HG03045 (cell line): ENCODE results near the gene OXCT1.
"Not testable (repeated sequence)": the region's sequence is repeated elsewhere in the genome, so short reads cannot be mapped to it uniquely, and the experiment has no call there.

Experiments
- ATAC-seq: cut with Tn5 transposase; IDR thresholded peaks from one replicate; pipeline ENCODE4 v1.9.1; 2021; ENCODE audit warnings: mild to moderate bottlenecking, moderate library complexity; ENCODE audit not compliant: unreplicated experiment

Gene OXCT1

DNA sequence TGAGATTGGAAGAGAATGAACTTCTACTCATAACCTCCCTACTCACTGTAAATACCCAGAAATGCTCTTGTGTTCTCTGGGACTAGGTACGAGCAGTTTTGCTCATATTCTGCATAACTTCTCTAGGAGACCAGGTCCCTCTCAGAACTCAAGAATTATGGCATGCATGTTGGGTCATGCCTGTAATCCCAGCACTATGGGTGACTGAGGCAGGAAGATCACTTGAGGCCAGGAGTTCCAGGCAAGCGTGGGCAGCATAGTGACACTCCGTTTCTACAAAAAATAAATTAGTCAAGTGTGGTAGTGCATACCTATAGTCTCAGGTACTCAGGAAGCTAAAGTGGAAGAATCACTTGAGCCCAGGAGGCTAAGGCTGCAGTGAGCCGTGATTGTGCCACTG lies 141.9 kb downstream of the OXCT1 start:
- no peak for ATAC-seq

DNA sequence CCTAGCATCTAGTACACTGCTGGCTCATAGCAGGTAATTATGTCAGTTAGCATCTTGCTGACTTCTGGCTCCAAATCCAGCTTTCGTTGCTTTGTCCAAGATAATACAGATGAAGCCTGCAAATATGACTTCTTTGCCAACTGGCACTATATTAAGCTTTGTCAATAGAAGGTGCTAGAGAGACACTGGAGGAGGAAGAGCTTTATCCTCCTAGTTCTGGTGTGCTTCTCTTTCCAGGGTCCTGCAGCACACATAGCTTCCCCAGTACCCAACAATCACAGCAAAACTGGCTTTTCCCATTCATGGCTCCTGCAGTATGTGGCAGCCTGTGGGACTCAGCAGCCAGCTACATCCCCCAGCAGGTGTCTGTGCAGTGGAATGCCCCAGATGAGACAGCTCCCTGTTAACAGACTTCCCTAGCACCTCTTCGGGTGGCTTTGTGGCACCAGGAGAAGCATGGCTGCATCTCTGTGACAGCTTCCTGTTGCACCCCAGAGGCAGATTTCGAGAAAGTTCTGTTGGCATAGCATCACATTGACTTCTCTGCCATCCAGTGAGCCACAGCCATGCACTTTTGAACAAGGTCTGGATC lies 147.8 kb downstream of the OXCT1 start:
- no peak for ATAC-seq

DNA sequence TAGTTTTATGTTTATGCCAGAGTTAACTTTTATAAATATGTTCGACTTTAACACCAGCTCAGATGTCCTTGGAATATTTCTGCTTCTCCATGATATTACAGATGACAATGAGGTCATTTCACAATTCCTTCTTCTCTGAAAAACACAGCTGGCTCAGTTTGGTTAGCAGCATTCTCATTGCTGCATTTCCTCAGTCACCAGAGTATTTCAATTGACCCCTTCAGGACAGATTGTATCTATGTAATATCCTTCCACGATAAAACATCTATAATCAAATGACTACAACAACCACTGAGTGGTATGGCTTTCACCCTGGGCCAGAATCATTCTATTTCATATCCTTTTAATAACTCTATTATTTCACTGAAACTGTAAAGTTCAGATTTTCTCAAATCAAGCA lies 148.7 kb downstream of the OXCT1 start:
- ATAC-seq = no peak

DNA sequence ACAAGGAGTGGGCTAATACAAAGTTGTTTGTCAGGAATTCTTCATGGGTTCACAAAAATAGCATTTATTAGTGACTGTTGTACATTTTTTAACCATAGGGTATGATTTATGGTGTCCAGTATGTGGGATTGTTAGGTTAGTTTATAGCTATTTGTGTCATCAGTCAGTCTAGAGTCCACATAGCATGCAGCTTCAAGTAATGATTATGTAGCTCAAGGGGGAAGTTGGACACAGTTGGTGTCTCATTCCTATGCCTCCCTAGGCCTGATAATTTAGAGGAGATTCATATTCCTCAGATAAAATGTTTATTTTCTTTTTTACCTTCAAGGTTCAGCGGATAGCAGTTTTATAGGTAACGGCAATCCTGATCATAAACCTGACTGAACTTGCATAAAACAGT lies 153.8 kb downstream of the OXCT1 start:
- ATAC-seq = no peak

DNA sequence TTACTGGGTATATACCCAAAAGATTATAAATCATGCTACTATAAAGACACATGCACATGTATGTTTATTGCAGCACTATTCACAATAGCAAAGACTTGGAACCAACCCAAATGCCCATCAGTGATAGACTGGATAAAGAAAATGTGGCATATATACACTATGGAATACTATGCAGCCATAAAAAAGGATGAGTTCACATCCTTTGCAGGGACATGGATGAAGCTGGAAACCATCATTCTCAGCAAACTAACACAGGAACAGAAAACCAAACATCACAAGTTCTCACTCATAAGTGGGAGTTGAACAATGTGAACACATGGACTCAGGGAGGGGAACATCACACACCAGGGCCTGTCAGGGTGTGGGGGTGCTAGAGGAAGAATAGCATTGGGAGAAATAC lies 155.8 kb downstream of the OXCT1 start:
- ATAC-seq = not testable (repeated sequence)

DNA sequence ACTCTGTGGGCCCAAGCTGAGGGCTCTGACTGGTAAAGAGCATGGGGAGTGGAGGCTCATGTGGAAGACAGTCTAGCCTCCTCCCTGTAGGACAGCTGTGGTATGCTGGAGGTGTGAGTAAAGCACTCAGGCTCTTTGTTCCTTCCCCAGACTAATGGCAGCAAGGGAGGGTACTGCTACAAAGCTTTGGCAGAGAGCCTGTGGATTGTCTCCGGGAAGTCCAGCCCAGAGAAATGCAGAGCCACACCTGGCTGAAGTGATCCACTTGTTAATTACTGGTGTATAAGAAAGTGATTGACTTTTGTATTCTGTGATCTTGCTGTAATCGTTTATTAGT lies 161.7 kb downstream of the OXCT1 start:
- no peak for ATAC-seq

DNA sequence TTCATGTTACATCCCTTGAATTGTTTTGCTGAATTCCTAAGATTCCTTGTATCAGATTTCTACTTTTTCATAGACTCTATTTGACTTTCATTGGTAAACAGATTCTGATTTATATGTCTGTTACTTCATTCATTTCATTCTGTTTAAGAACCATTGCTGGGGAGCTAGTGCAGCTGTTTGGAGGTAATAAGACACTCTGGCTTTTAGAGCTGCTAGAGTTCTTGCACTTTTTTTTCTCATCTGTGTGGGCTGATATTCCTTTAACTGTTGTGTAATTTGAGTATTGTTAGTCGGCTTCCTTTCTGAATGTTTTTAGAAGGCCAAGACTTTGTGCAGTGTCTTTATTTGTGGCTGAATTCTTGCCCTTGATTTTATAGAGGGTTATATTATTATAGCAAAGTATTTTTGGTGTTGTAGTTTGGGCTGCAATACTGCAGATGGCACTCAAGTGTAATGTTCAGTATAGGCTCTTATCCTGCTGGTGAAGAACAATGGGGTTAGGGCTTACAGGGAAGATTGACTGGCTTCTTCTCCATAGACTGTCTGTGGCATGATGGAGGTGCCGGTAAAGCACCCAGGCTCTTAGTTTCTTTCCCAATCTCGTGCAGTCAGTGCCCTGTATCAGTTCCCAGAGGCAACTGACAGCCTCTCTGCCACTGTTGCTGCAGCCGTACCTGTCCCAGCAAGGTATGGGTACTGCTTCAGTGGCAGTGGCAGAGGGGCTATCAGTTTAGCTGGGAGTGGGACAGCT lies 162.2 kb downstream of the OXCT1 start:
- no peak for ATAC-seq

DNA sequence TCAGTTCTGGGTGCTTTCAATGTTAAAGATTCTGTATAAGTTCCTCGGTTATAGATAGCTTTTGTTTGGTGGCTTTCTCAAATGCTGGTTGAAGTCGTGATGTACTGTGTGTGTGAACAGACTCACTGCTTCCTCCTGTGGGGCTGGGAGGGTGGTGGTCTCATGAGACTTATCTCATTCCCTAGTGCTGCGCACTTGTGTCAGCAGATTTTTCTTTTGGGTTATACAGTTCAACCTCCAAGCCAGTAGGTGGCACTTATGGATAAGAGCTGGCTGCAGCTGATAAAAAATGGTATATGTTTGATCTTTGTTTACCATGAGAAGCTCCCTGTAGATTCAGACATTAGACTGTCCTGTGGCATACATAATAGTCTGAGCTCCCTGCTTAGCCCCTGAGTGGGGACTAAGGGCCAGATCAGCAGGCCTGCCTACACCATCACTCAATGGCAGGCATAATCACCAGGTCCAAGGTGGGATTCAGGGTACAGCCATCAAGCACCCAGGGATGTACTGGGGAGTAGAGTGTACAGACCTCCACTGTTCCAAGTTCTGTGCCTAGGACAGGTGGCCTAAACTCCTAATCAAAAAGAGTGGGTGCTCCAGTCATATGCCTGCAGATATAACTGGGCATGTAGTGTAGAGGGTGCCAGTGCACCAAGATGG lies 174.2 kb downstream of the OXCT1 start:
- ATAC-seq = no peak

DNA sequence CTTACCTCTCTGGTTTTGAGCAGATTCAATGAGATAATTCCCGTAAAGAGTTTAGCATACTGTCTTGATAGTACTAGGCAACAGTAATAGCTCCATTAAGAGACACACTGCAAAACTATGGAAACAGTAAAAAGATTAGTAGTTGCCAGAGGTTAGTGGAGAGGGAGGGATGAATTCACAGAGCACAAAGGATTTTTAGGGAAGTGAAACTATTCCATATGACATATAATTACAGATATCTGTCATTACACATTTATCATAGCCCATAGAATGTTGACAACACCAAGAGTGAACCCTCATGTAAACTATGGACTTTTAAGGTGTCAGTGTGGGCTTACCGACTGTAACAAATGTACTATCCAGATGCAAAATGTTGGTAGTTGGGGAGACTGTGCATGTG lies 183.5 kb downstream of the OXCT1 start:
- no peak for ATAC-seq

DNA sequence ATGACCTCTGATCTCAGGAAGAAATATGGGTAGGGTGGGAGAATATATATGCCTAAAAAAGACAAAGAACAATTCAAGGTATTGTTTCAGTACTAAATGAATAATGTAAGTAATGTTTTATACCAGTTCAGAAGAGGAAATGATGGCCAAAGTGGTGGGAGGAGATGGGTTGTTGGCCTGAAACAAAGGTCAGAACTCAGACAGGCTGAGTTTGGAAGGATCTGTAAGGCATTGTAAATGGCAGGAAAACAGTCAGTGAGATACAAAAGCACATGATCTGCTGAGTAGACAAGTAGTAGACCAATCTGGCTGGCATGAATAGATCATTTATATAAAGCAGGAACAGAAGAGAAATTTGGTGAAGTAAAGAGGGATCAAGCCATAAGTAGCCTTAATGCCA lies 184.0 kb downstream of the OXCT1 start:
- ATAC-seq = no peak

DNA sequence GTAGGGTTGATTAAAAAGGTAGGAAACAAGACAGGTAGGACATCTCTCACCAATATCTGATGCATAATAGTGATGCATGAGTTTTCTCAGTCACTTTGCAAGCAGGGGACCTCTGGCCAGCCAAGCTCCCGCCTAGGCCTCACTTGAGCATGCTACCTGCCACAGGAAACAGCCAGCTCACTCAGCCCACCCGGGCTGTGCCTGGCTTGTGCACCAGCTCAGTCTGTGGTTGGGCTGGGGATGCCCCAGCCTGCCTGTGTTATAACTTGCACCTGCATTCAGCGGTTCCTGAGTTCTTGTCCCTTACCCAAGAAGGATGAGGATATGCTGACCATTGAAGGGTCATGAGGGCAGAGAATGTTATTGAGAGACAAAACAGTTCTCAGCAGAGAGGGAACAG lies 187.0 kb downstream of the OXCT1 start:
- no peak for ATAC-seq

DNA sequence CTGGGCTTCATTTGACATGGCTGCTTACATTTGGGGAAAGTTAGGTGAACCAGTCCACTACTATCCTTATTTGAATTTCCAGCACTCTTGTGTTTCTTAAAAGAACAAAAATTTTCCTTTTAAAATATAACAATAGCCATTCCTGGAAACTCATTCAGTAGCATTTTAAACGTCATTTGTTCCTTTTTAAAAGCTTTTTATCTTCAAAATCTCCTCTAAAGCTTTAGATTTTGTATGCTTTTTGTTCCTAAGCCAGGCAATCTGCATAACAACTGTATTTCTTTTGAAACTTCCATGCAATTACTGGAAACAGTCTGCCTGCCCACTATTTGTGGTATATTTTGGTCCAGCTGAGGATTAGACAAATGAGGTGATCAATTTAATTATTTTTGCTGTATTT lies 187.6 kb downstream of the OXCT1 start:
- ATAC-seq = no peak

DNA sequence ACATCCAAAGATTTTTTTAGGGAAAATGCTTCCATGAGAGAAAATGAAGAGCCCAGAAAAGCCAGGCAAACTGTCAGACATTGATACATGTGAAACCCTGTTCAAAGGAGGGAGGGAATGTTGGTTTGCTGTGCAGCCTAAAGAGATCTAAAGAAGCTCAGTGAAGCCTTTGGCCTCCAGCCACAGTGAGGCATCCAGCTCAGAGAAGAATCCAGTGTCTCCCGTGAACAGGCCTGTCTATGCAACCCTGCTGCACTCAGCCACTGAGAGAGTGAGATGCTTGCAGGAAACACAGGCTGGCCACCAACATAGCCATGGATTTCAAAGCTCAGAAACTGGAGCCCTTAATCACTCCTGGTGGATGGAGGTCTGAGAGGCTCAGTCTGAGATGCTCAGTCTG lies 188.4 kb downstream of the OXCT1 start:
- ATAC-seq = no peak
